ENCODE data around the gene SWAP70. TPM values are rescaled to one million over a fixed set of nuclear protein-coding genes. Genes with fewer than 3 reads are reported as not detected.

Gene SWAP70
- total and polyA plus RNA-seq, 2 experiments from 2014 or later: 30.3 to 33.3 TPM

- no peak for TF ChIP-seq ZNF462 (CRISPR knock-in tag; IDR thresholded peaks at IDR 0.05)
- no peak for TF ChIP-seq CREB1 (CRISPR knock-in tag; IDR thresholded peaks at IDR 0.05; ENCODE audit: low read depth)
- no peak for TF ChIP-seq ZNF114 (CRISPR knock-in tag; IDR thresholded peaks at IDR 0.05)
- TF ChIP-seq CTCF (conservative IDR thresholded peaks at IDR 0.05; ENCODE audit: low read depth in 2 of 2): no peak
Measured at GRCh38 chr11:9731256-9731655, 67.4 kb downstream of the SWAP70 start (continued).

GRCh38 chr11:9732453-9732852, 68.6 kb downstream of the SWAP70 start:
- no peaks in the 10 kb centered on the region for H4K20me1 ChIP-seq (replicated peaks; ENCODE audit: insufficient read depth)
- no peaks in the 10 kb centered on the region for H3K79me2 ChIP-seq (replicated peaks; ENCODE audit: insufficient read depth)
- H3K27ac Mint-ChIP-seq: no peak overlapping the region
- peaks cover 13% of the 10 kb centered on the region; the same call in 2 of the 3 replicates for H3K4me1 Mint-ChIP-seq
- H2AFZ ChIP-seq: no peak overlapping the region
- DNase-seq (ENCODE audit: low spot score) (no peak), ATAC-seq (no peak)
- no peaks in the 10 kb centered on the region; the same call in 1 of the 2 replicates for H3K4me1 ChIP-seq (ENCODE audit: insufficient read depth)
- H3K36me3 ChIP-seq (ENCODE audit: insufficient read depth): peaks cover 6% of the 10 kb centered on the region; the same call in 1 of the 2 replicates
- H3F3A ChIP-seq (replicated peaks; ENCODE audit: low read depth): no peaks in the 10 kb centered on the region
- H3K27ac ChIP-seq (ENCODE audit: low read depth): no peak overlapping the region
- no peak overlapping the region for H3K4me3 ChIP-seq
- TF ChIP-seq POLR2AphosphoS5 (IDR thresholded peaks at IDR 0.05; ENCODE audit: low read depth) (no peak), NANOG (IDR thresholded peaks at IDR 0.05; ENCODE audit: borderline replicate concordance) (no peak), EZH2phosphoT487 (IDR thresholded peaks at IDR 0.05; ENCODE audit: unreplicated experiment) (no peak), CREB1 (CRISPR knock-in tag; IDR thresholded peaks at IDR 0.05; ENCODE audit: low read depth) (no peak), ETS1 (IDR thresholded peaks at IDR 0.05) (no peak), ZNF331 (CRISPR knock-in tag; IDR thresholded peaks at IDR 0.05; ENCODE audit: low read depth) (no peak), JUNB (IDR thresholded peaks at IDR 0.05; ENCODE audit: unreplicated experiment) (no peak), STAT1 (IDR thresholded peaks at IDR 0.05; ENCODE audit: unreplicated experiment) (no peak)
- H3K9me2 ChIP-seq (ENCODE audit: insufficient read depth): no peaks in the 10 kb centered on the region
- no peak overlapping the region for H3K4me3 Mint-ChIP-seq
- no peaks in the 10 kb centered on the region; the same call in 2 of the 3 replicates for H3K9me3 Mint-ChIP-seq
- no peak overlapping the region for H3K4me2 ChIP-seq
- H3K36me3 Mint-ChIP-seq (ENCODE audit: low read depth): peaks cover 33% of the 10 kb centered on the region
- no peaks in the 10 kb centered on the region for H3K27me3 ChIP-seq (ENCODE audit: insufficient read depth)
- H3K27me3 Mint-ChIP-seq (ENCODE audit: insufficient read depth, low read depth, poor library complexity): no peaks in the 10 kb centered on the region
